Smooth muscle cell (in vitro differentiated cells): ENCODE results near the gene SORBS2. TPM values are rescaled to one million over a fixed set of nuclear protein-coding genes. Genes with fewer than 3 reads are reported as not detected.

Experiments
- DNase-seq: peaks from one replicate; lab custom pipeline; 2025; ENCODE audit not compliant: unreplicated experiment; lab: John Stamatoyannopoulos, UW
- H2AFZ ChIP-seq: fragments of 200-600 bp; sonication (generic); 2 replicates; pipeline ENCODE4 v1.6.0; 2016; ENCODE audit warnings: antibody characterized with exemption, low read depth, mild to moderate bottlenecking
- H3F3A ChIP-seq: fragments of 200-600 bp; sonication (generic); 2 replicates; pipeline ENCODE4 v1.6.0; 2017; ENCODE audit warnings: antibody characterized with exemption, low read depth
- H3K27ac ChIP-seq: fragments of 200-600 bp; sonication (generic); 2 replicates; pipeline ENCODE4 v1.5.1; 2016; ENCODE audit warnings: low read depth, mild to moderate bottlenecking
- H3K27me3 ChIP-seq: fragments of 200-600 bp; sonication (generic); 2 replicates; pipeline ENCODE4 v1.6.1; 2016; ENCODE audit warnings: low read depth, mild to moderate bottlenecking
- H3K36me3 ChIP-seq: fragments of 200-600 bp; sonication (generic); 2 replicates; pipeline ENCODE4 v1.5.1; 2016; ENCODE audit warnings: low read depth
- H3K4me1 ChIP-seq: fragments of 200-600 bp; sonication (generic); 2 replicates; pipeline ENCODE4 v1.5.1; 2016; ENCODE audit warnings: low read depth
- H3K4me2 ChIP-seq: fragments of 200-600 bp; sonication (generic); 2 replicates; pipeline ENCODE4 v1.6.0; 2016; ENCODE audit warnings: mild to moderate bottlenecking
- H3K4me3 ChIP-seq: fragments of 200-600 bp; sonication (generic); 2 replicates; pipeline ENCODE4 v1.5.1; 2016; ENCODE audit warnings: mild to moderate bottlenecking
- H3K79me2 ChIP-seq: fragments of 200-600 bp; sonication (generic); 2 replicates; pipeline ENCODE4 v1.6.0; 2016; ENCODE audit warnings: low read depth, mild to moderate bottlenecking
- H3K9ac ChIP-seq: fragments of 200-600 bp; sonication (generic); 2 replicates; pipeline ENCODE4 v1.6.0; 2016; ENCODE audit warnings: low read depth
- H3K9me3 ChIP-seq: fragments of 200-600 bp; sonication (generic); replicated peaks from 2 replicates; pipeline ENCODE4 v1.5.1; 2016; ENCODE audit warnings: low read depth
- H4K20me1 ChIP-seq: fragments of 200-600 bp; sonication (generic); 2 replicates; pipeline ENCODE4 v1.6.0; 2016; ENCODE audit warnings: low read depth
- CTCF ChIP-seq: fragments of 200-600 bp; sonication (generic); IDR thresholded peaks from 2 replicates; pipeline ENCODE4 v1.5.1; 2017; ENCODE audit warnings: borderline replicate concordance, mild to moderate bottlenecking, antibody characterized with exemption; ENCODE audit not compliant: insufficient read depth, poor library complexity, severe bottlenecking
- WGBS: methylation state at CpG from one replicate; pipeline ENCODE4 v1.1.7; 2016; ENCODE audit warnings: low lambda C conversion rate; 5-methylcytosine and 5-hydroxymethylcytosine counted together
- polyA plus RNA-seq: library from polyadenylated mRNA; unstranded; fragments of >200 nt; fragmentation: Nextera tagmentation; extraction: Ambion mirVana; gene quantifications from 2 replicates; pipeline ENCODE4 v1.2.1, GENCODE V29; 2016
- total RNA-seq: library from RNA; depleted of rRNA; stranded (reverse); fragments of >200 nt; gene quantifications from 2 replicates; pipeline ENCODE4 v1.2.3, GENCODE V29; 2014

Gene SORBS2
- total and polyA plus RNA-seq, 2 experiments from 2014 or later = 9.0 to 36.6 TPM

- DNase-seq = no peak
- no peak overlapping the region for H3K4me2 ChIP-seq
- no peak overlapping the region for H3K27ac ChIP-seq
- H4K20me1 ChIP-seq = no peaks in the 10 kb centered on the region
- no peaks in the 10 kb centered on the region for H3K27me3 ChIP-seq
- no peaks in the 10 kb centered on the region for H3F3A ChIP-seq
- H3K36me3 ChIP-seq = no peaks in the 10 kb centered on the region
- TF ChIP-seq CTCF = no peak
- H3K4me1 ChIP-seq = no peaks in the 10 kb centered on the region
- H3K9ac ChIP-seq = no peak overlapping the region
- no peak overlapping the region for H3K4me3 ChIP-seq
- no peaks in the 10 kb centered on the region for H3K79me2 ChIP-seq
- 86% methylated on average over 6 of the region's 6 CpGs for WGBS
- H3K9me3 ChIP-seq = no peaks in the 10 kb centered on the region
- H2AFZ ChIP-seq = no peak overlapping the region
Measured at GRCh38 chr4:185666156-185666555, 145.8 kb downstream of the SORBS2 start.

DNA sequence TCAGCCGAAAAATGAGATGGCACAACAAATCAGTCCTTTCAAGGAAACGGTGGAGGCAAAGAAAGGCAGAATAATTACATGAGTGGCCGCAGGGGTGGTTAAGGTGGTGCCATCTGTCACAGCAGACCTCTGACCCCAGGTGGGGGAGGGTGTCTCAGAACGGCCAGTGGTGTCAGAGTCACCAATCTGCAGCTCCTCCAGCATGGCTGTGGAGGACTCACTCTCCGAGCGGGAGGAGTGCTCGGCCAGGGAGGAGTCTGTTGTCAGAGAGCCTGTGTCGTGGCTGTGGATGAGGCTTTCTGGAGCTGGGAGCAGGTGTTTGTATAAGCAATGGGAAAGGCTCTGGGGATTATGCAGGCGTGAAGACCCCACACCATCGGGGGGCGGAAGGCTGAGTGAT, 146.3 kb downstream of the SORBS2 start:
- 90% methylated on average over 11 of the region's 11 CpGs for WGBS
- Histone ChIP-seq H4K20me1 (no peaks in the 10 kb centered on the region), H3K27ac (no peak overlapping the region), H3K79me2 (no peaks in the 10 kb centered on the region), H3K4me2 (no peak overlapping the region), H3K4me1 (no peaks in the 10 kb centered on the region), H3K9ac (no peak overlapping the region), H3K36me3 (no peaks in the 10 kb centered on the region), H2AFZ (no peak overlapping the region), H3F3A (no peaks in the 10 kb centered on the region), H3K27me3 (no peaks in the 10 kb centered on the region), H3K9me3 (no peaks in the 10 kb centered on the region), H3K4me3 (no peak overlapping the region)
- no peak for TF ChIP-seq CTCF
- DNase-seq = no peak

GRCh38 chr4:185664481-185664880, 147.5 kb downstream of the SORBS2 start:
- Histone ChIP-seq H3K4me1 (no peaks in the 10 kb centered on the region), H2AFZ (no peak overlapping the region), H3K9ac (no peak overlapping the region), H3K4me2 (no peak overlapping the region), H3K9me3 (no peaks in the 10 kb centered on the region), H3K27me3 (no peaks in the 10 kb centered on the region), H3K27ac (no peak overlapping the region), H3K36me3 (no peaks in the 10 kb centered on the region), H3K79me2 (no peaks in the 10 kb centered on the region), H4K20me1 (no peaks in the 10 kb centered on the region), H3F3A (no peaks in the 10 kb centered on the region), H3K4me3 (no peak overlapping the region)
- WGBS = 94% methylated on average over 4 of the region's 4 CpGs
- no peak for TF ChIP-seq CTCF
- no peak for DNase-seq

GRCh38 chr4:185662030-185662778, 149.8 kb downstream of the SORBS2 start:
- Histone ChIP-seq H3F3A (no peaks in the 10 kb centered on the region), H4K20me1 (no peaks in the 10 kb centered on the region), H3K4me3 (no peak overlapping the region), H3K79me2 (no peaks in the 10 kb centered on the region), H3K27me3 (no peaks in the 10 kb centered on the region), H3K27ac (no peak overlapping the region), H3K4me1 (no peaks in the 10 kb centered on the region), H3K9ac (no peak overlapping the region), H3K9me3 (no peaks in the 10 kb centered on the region), H3K36me3 (no peaks in the 10 kb centered on the region), H2AFZ (no peak overlapping the region), H3K4me2 (no peak overlapping the region)
- no peak for DNase-seq
- TF ChIP-seq CTCF = no peak
- WGBS = 88% methylated on average over 15 of the region's 15 CpGs
